Hematopoietic multipotent progenitor cell treated with erythropoietin and hydrocortisone succinate and interleukin-3 and kit ligand, for 8 days (in vitro differentiated cells): ENCODE results near the gene AGBL3.
"Not testable (repeated sequence)": the region's sequence is repeated elsewhere in the genome, so short reads cannot be mapped to it uniquely, and the experiment has no call there.

Source experiments
- DNase-seq: peaks from one replicate; pipeline ENCODE4 v3.0.0-alpha.2; 2015

The AGBL3 gene

GRCh38 chr7:135078051-135078450 is 91.7 kb downstream of the AGBL3 start:
- no peak for DNase-seq

- DNase-seq = no peak
Measured at GRCh38 chr7:135079068-135079467, 92.8 kb downstream of the AGBL3 start.

GRCh38 chr7:135083005-135083404 is 96.7 kb downstream of the AGBL3 start:
- DNase-seq = no peak

- no peak for DNase-seq
Measured at GRCh38 chr7:135088566-135088965, 102.3 kb downstream of the AGBL3 start.

GRCh38 chr7:135091717-135092116 is 105.4 kb downstream of the AGBL3 start:
- DNase-seq = no peak

GRCh38 chr7:135094472-135095237 is 108.3 kb downstream of the AGBL3 start:
- DNase-seq = no peak

- no peak for DNase-seq
Measured at GRCh38 chr7:135095450-135095849, 109.1 kb downstream of the AGBL3 start.

- no peak for DNase-seq
Measured at GRCh38 chr7:135098391-135098790, 112.1 kb downstream of the AGBL3 start.

- DNase-seq = no peak
Measured at GRCh38 chr7:135100856-135101255, 114.5 kb downstream of the AGBL3 start.

GRCh38 chr7:135102372-135102771 is 116.1 kb downstream of the AGBL3 start:
- DNase-seq = no peak

GRCh38 chr7:135109562-135109961 is 123.3 kb downstream of the AGBL3 start:
- DNase-seq = no peak

- DNase-seq = no peak
Measured at GRCh38 chr7:135109976-135110375, 123.7 kb downstream of the AGBL3 start.

- DNase-seq = no peak
Measured at GRCh38 chr7:135111379-135111778, 125.1 kb downstream of the AGBL3 start.

GRCh38 chr7:135114622-135115021 is 128.3 kb downstream of the AGBL3 start:
- DNase-seq = no peak

GRCh38 chr7:135117096-135117495 is 130.8 kb downstream of the AGBL3 start:
- DNase-seq = no peak

GRCh38 chr7:135121868-135122267 is 135.6 kb downstream of the AGBL3 start:
- DNase-seq = no peak

- not testable (repeated sequence) for DNase-seq
Measured at GRCh38 chr7:135124631-135125030, 138.3 kb downstream of the AGBL3 start.

- DNase-seq = no peak
Measured at GRCh38 chr7:135128931-135129330, 142.6 kb downstream of the AGBL3 start.

GRCh38 chr7:135129579-135129978 is 143.3 kb downstream of the AGBL3 start:
- no peak for DNase-seq

GRCh38 chr7:135143885-135144668 is 157.8 kb downstream of the AGBL3 start:
- no peak for DNase-seq

GRCh38 chr7:135147341-135147898 is 161.1 kb downstream of the AGBL3 start:
- DNase-seq = peak; percentile 61

GRCh38 chr7:135147899-135148721 is 161.8 kb downstream of the AGBL3 start, which contains the start of gene TMEM140:
Gene TMEM140, plus strand, starts transcription at chr7:135148072. Its CDS starts 16,370 bp downstream, at chr7:135164442.
- DNase-seq = peak; percentile 69
